ENCODE data around the gene TARBP1.

GRCh38 chr1:234526922-234527321 lies 47.9 kb upstream of the TARBP1 start:
- no peak for TF ChIP-seq POLR2A (IDR thresholded peaks at IDR 0.05)
- TF ChIP-seq, protein P1, sequence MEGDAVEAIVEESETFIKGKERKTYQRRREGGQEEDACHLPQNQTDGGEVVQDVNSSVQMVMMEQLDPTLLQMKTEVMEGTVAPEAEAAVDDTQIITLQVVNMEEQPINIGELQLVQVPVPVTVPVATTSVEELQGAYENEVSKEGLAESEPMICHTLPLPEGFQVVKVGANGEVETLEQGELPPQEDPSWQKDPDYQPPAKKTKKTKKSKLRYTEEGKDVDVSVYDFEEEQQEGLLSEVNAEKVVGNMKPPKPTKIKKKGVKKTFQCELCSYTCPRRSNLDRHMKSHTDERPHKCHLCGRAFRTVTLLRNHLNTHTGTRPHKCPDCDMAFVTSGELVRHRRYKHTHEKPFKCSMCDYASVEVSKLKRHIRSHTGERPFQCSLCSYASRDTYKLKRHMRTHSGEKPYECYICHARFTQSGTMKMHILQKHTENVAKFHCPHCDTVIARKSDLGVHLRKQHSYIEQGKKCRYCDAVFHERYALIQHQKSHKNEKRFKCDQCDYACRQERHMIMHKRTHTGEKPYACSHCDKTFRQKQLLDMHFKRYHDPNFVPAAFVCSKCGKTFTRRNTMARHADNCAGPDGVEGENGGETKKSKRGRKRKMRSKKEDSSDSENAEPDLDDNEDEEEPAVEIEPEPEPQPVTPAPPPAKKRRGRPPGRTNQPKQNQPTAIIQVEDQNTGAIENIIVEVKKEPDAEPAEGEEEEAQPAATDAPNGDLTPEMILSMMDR (IDR thresholded peaks at IDR 0.05 in 4 of 5, conservative IDR thresholded peaks at IDR 0.05 in 1 of 5) = no peak

Measured in gastrocnemius medialis (tissue), 4 donors.